Trophoblast cell (in vitro differentiated cells and primary cell): Measurements from ENCODE around the gene MILR1.
"Not testable (repeated sequence)": the region's sequence is repeated elsewhere in the genome, so short reads cannot be mapped to it uniquely, and the experiment has no call there.

Source experiments
- DNase-seq, 2 donors: peaks; one replicate each; pipeline ENCODE4 v3.0.0-alpha.2; 2016
- H2AFZ ChIP-seq: 2 replicates; pipeline ENCODE4 v1.6.1; 2013; ENCODE audit warnings: low read length, moderate library complexity, mild to moderate bottlenecking; ENCODE audit not compliant: insufficient read depth, poor library complexity
- H2AK5ac ChIP-seq: 2 replicates; pipeline ENCODE4 v1.6.1; 2013; ENCODE audit warnings: mild to moderate bottlenecking, low read length
- H2BK120ac ChIP-seq: 2 replicates; pipeline ENCODE4 v1.6.1; 2013; ENCODE audit warnings: low read length, mild to moderate bottlenecking, moderate library complexity; ENCODE audit not compliant: insufficient read depth, poor library complexity
- H2BK12ac ChIP-seq: 2 replicates; pipeline ENCODE4 v1.6.1; 2013; ENCODE audit warnings: mild to moderate bottlenecking, low read length, moderate library complexity
- H2BK5ac ChIP-seq: 2 replicates; pipeline ENCODE4 v1.6.1; 2013; ENCODE audit warnings: low read length, low read depth, moderate library complexity, mild to moderate bottlenecking; ENCODE audit not compliant: poor library complexity
- H3K14ac ChIP-seq: 2 replicates; pipeline ENCODE4 v1.6.1; 2013; ENCODE audit warnings: mild to moderate bottlenecking, low read length
- H3K18ac ChIP-seq: 2 replicates; pipeline ENCODE4 v1.6.1; 2013; ENCODE audit warnings: mild to moderate bottlenecking, low read length
- H3K23ac ChIP-seq: 2 replicates; pipeline ENCODE4 v1.6.1; 2013; ENCODE audit warnings: low read length
- H3K27ac ChIP-seq: 2 replicates; pipeline ENCODE4 v1.5.1; 2013; ENCODE audit warnings: low read depth, mild to moderate bottlenecking, inconsistent platforms, low read length, moderate library complexity
- H3K27me3 ChIP-seq: 2 replicates; pipeline ENCODE4 v1.6.1; 2013; ENCODE audit warnings: inconsistent platforms, mild to moderate bottlenecking, low read length, moderate library complexity; ENCODE audit not compliant: insufficient read depth
- H3K36me3 ChIP-seq, 2 experiments: 1 replicate in 1 of 2; 2 replicates in 1 of 2; pipeline ENCODE4 v1.6.1; 2013; ENCODE audit warnings: low read length in 2 of 2, mild to moderate bottlenecking in 2 of 2, moderate library complexity in 1 of 2; ENCODE audit not compliant: insufficient read depth in 2 of 2, control insufficient read depth in 1 of 2
- H3K4ac ChIP-seq: 2 replicates; pipeline ENCODE4 v1.6.1; 2013; ENCODE audit warnings: low read depth, mild to moderate bottlenecking, low read length, moderate library complexity
- H3K4me1 ChIP-seq, 2 experiments: 1 replicate in 1 of 2; 2 replicates in 1 of 2; pipeline ENCODE4 v1.6.1; 2013; ENCODE audit warnings: low read length in 2 of 2, mild to moderate bottlenecking in 2 of 2, moderate library complexity in 1 of 2; ENCODE audit not compliant: insufficient read depth in 2 of 2, control insufficient read depth in 1 of 2
- H3K4me2 ChIP-seq: 2 replicates; pipeline ENCODE4 v1.6.1; 2013; ENCODE audit warnings: inconsistent platforms, mild to moderate bottlenecking, low read length, moderate library complexity
- H3K4me3 ChIP-seq: 2 replicates; pipeline ENCODE4 v1.5.1; 2013; ENCODE audit warnings: mild to moderate bottlenecking, low read depth, low read length, inconsistent platforms
- H3K79me1 ChIP-seq: one replicate; pipeline ENCODE4 v1.6.1; 2013; ENCODE audit warnings: low read length
- H3K79me2 ChIP-seq: 2 replicates; pipeline ENCODE4 v1.6.1; 2013; ENCODE audit warnings: low read length, mild to moderate bottlenecking; ENCODE audit not compliant: control insufficient read depth, insufficient read depth, poor library complexity
- H3K9ac ChIP-seq: 2 replicates; pipeline ENCODE4 v1.6.1; 2013; ENCODE audit warnings: mild to moderate bottlenecking, low read length
- H3K9me3 ChIP-seq: 2 replicates; pipeline ENCODE4 v1.6.1; 2013; ENCODE audit warnings: low read depth, mild to moderate bottlenecking, control low read depth, inconsistent platforms, low read length; ENCODE audit not compliant: insufficient read depth
- H4K12ac ChIP-seq: 2 replicates; pipeline ENCODE4 v1.6.1; 2013; ENCODE audit warnings: low read depth, mild to moderate bottlenecking, low read length, moderate library complexity
- H4K8ac ChIP-seq: 2 replicates; pipeline ENCODE4 v1.6.1; 2013; ENCODE audit warnings: low read depth, mild to moderate bottlenecking, low read length, moderate library complexity
- H4K91ac ChIP-seq: one replicate; pipeline ENCODE4 v1.6.1; 2013; ENCODE audit warnings: low read depth, mild to moderate bottlenecking, low read length, moderate library complexity
- WGBS: extraction: QIAGEN DNeasy Blood & Tissue Kit; methylation state at CpG from one replicate; pipeline ENCODE4 v1.1.7; 2013; ENCODE audit warnings: missing lambda C conversion rate; ENCODE audit not compliant: insufficient read length, insufficient coverage; ENCODE audit errors: extremely low coverage; 5-methylcytosine and 5-hydroxymethylcytosine counted together

MILR1 gene

GRCh38 chr17:64458756-64459155, 9.8 kb downstream of the MILR1 start:
- H2AFZ ChIP-seq: no peak overlapping the region
- H2AK5ac ChIP-seq: no peak overlapping the region
- no peak overlapping the region for H3K14ac ChIP-seq
- H4K12ac ChIP-seq: no peak overlapping the region
- H4K8ac ChIP-seq: no peak overlapping the region
- H3K4me2 ChIP-seq: no peak overlapping the region
- H3K18ac ChIP-seq: no peak overlapping the region
- H3K79me2 ChIP-seq: no peaks in the 10 kb centered on the region
- no peak for DNase-seq
- H3K4me1 ChIP-seq: peaks cover 0 to 2% of the 10 kb centered on the region in 2 experiments
- H3K79me1 ChIP-seq: no peaks in the 10 kb centered on the region
- H2BK120ac ChIP-seq: no peak overlapping the region
- no peak overlapping the region for H3K4ac ChIP-seq
- no CpG with 5 or more reads among the region's 8 CpGs for WGBS
- no peak overlapping the region for H4K91ac ChIP-seq
- H3K23ac ChIP-seq: no peak overlapping the region
- no peak overlapping the region for H3K27ac ChIP-seq
- H2BK5ac ChIP-seq: no peak overlapping the region
- no peak overlapping the region for H3K9ac ChIP-seq
- no peak overlapping the region for H3K4me3 ChIP-seq
- no peaks in the 10 kb centered on the region for H3K27me3 ChIP-seq
- H3K9me3 ChIP-seq: no peaks in the 10 kb centered on the region
- H2BK12ac ChIP-seq: no peak overlapping the region
- H3K36me3 ChIP-seq: no peaks in the 10 kb centered on the region

- no peak overlapping the region for H3K18ac ChIP-seq
- no peak overlapping the region for H3K27ac ChIP-seq
- no peak overlapping the region for H2AFZ ChIP-seq
- no peak overlapping the region for H2BK12ac ChIP-seq
- no peaks in the 10 kb centered on the region for H3K79me1 ChIP-seq
- no peak overlapping the region for H3K4me2 ChIP-seq
- no peak overlapping the region for H4K8ac ChIP-seq
- H3K27me3 ChIP-seq: no peaks in the 10 kb centered on the region
- H2BK5ac ChIP-seq: no peak overlapping the region
- H3K36me3 ChIP-seq: no peaks in the 10 kb centered on the region
- no peak overlapping the region for H4K91ac ChIP-seq
- no peak overlapping the region for H2AK5ac ChIP-seq
- no peaks in the 10 kb centered on the region for H3K79me2 ChIP-seq
- no peak overlapping the region for H3K9ac ChIP-seq
- no peak overlapping the region for H2BK120ac ChIP-seq
- no peak overlapping the region for H3K14ac ChIP-seq
- H3K4me3 ChIP-seq: no peak overlapping the region
- H3K4me1 ChIP-seq: peaks cover 0 to 2% of the 10 kb centered on the region in 2 experiments
- no peak overlapping the region for H3K4ac ChIP-seq
- H4K12ac ChIP-seq: no peak overlapping the region
- no peak overlapping the region for H3K23ac ChIP-seq
- WGBS: no CpG with 5 or more reads among the region's 6 CpGs
- H3K9me3 ChIP-seq: no peaks in the 10 kb centered on the region
- DNase-seq: peak; percentile 66 to 73
Measured at GRCh38 chr17:64459284-64459747, 10.4 kb downstream of the MILR1 start.

GRCh38 chr17:64459818-64460217, 10.9 kb downstream of the MILR1 start:
- not testable (repeated sequence) for H2BK5ac ChIP-seq, H3K4me2 ChIP-seq, H3K4me1 ChIP-seq, DNase-seq, H3K79me2 ChIP-seq, H3K4me3 ChIP-seq, H3K23ac ChIP-seq, H2AFZ ChIP-seq, H3K9me3 ChIP-seq, H4K91ac ChIP-seq, H3K27me3 ChIP-seq, H3K14ac ChIP-seq, H3K18ac ChIP-seq, H2BK12ac ChIP-seq, H3K36me3 ChIP-seq, H3K4ac ChIP-seq, H2BK120ac ChIP-seq, H2AK5ac ChIP-seq, H4K8ac ChIP-seq, H3K9ac ChIP-seq, H3K27ac ChIP-seq, H3K79me1 ChIP-seq, H4K12ac ChIP-seq
- no CpG with 5 or more reads among the region's 7 CpGs for WGBS

GRCh38 chr17:64460955-64461354, 12.0 kb downstream of the MILR1 start:
- H3K9ac ChIP-seq: no peak overlapping the region
- H4K8ac ChIP-seq: no peak overlapping the region
- no peaks in the 10 kb centered on the region for H3K79me2 ChIP-seq
- H3K27me3 ChIP-seq: no peaks in the 10 kb centered on the region
- no peak overlapping the region for H2AFZ ChIP-seq
- no peak overlapping the region for H3K27ac ChIP-seq
- H2BK5ac ChIP-seq: no peak overlapping the region
- no peak overlapping the region for H2BK12ac ChIP-seq
- no peaks in the 10 kb centered on the region for H3K36me3 ChIP-seq
- no peak overlapping the region for H2AK5ac ChIP-seq
- no peaks in the 10 kb centered on the region for H3K79me1 ChIP-seq
- H3K4me2 ChIP-seq: no peak overlapping the region
- no peak overlapping the region for H3K4ac ChIP-seq
- H2BK120ac ChIP-seq: no peak overlapping the region
- DNase-seq: no peak
- H3K9me3 ChIP-seq: no peaks in the 10 kb centered on the region
- no peak overlapping the region for H3K14ac ChIP-seq
- H3K18ac ChIP-seq: no peak overlapping the region
- H3K23ac ChIP-seq: no peak overlapping the region
- WGBS: 100% methylated on average over 1 of the region's 8 CpGs
- H4K91ac ChIP-seq: no peak overlapping the region
- no peak overlapping the region for H4K12ac ChIP-seq
- H3K4me1 ChIP-seq: peaks cover 0 to 2% of the 10 kb centered on the region in 2 experiments
- H3K4me3 ChIP-seq: no peak overlapping the region
